Neural progenitor cell (in vitro differentiated cells): ENCODE data around the gene ID4. TPM values are rescaled to one million over a fixed set of nuclear protein-coding genes. Genes with fewer than 3 reads are reported as not detected.

Experiments
- DNase-seq: peaks from one replicate; pipeline ENCODE4 v3.0.0-alpha.2; 2016; ENCODE audit warnings: low spot score
- H2AFZ ChIP-seq: fragments of 200-600 bp; sonication (generic); replicated peaks from 2 replicates; pipeline ENCODE4 v1.6.1; 2016; ENCODE audit warnings: antibody characterized with exemption
- H3F3A ChIP-seq: fragments of 200-600 bp; sonication (generic); 2 replicates; pipeline ENCODE4 v1.6.1; 2016; ENCODE audit warnings: antibody characterized with exemption, low read depth
- H3K27ac ChIP-seq: fragments of 200-600 bp; sonication (generic); 2 replicates; pipeline ENCODE4 v1.5.1; 2016; ENCODE audit warnings: mild to moderate bottlenecking
- H3K27me3 ChIP-seq: fragments of 200-600 bp; sonication (generic); 2 replicates; pipeline ENCODE4 v1.6.1; 2016; ENCODE audit warnings: mild to moderate bottlenecking, moderate library complexity
- H3K36me3 ChIP-seq: fragments of 200-600 bp; sonication (generic); 2 replicates; pipeline ENCODE4 v1.5.1; 2016
- H3K4me1 ChIP-seq: fragments of 200-600 bp; sonication (generic); 2 replicates; pipeline ENCODE4 v1.6.1; 2016; ENCODE audit warnings: mixed run types
- H3K4me2 ChIP-seq: fragments of 200-600 bp; sonication (generic); 2 replicates; pipeline ENCODE4 v1.6.1; 2016
- H3K4me3 ChIP-seq: fragments of 200-600 bp; sonication (generic); 2 replicates; pipeline ENCODE4 v1.5.1; 2016
- H3K79me2 ChIP-seq: fragments of 200-600 bp; sonication (generic); 2 replicates; pipeline ENCODE4 v1.6.1; 2016; ENCODE audit warnings: low read depth
- H3K9ac ChIP-seq: fragments of 200-600 bp; sonication (generic); 2 replicates; pipeline ENCODE4 v1.6.1; 2016
- H3K9me3 ChIP-seq: fragments of 200-600 bp; sonication (generic); 2 replicates; pipeline ENCODE4 v1.5.1; 2016; ENCODE audit warnings: low read depth
- H4K20me1 ChIP-seq: fragments of 200-600 bp; sonication (generic); 2 replicates; pipeline ENCODE4 v1.6.1; 2016; ENCODE audit warnings: low read depth
- H3K27ac Mint-ChIP-seq: 3 replicates; pipeline ENCODE4 v1.8.0; 2021; ENCODE audit warnings: mixed read lengths
- H3K27me3 Mint-ChIP-seq: 2 replicates; pipeline ENCODE4 v1.8.0; 2022; ENCODE audit warnings: low read depth, mild to moderate bottlenecking, inconsistent platforms, moderate library complexity, mixed read lengths; ENCODE audit not compliant: insufficient read depth
- H3K36me3 Mint-ChIP-seq: 3 replicates; pipeline ENCODE4 v1.8.0; 2021; ENCODE audit warnings: mixed read lengths
- H3K4me1 Mint-ChIP-seq: 3 replicates; pipeline ENCODE4 v1.8.0; 2021; ENCODE audit warnings: mixed read lengths
- H3K4me3 Mint-ChIP-seq: 3 replicates; pipeline ENCODE4 v1.8.0; 2021; ENCODE audit warnings: mild to moderate bottlenecking, moderate library complexity, mixed read lengths
- H3K9me3 Mint-ChIP-seq: 3 replicates; pipeline ENCODE4 v1.8.0; 2020; ENCODE audit warnings: mixed read lengths
- CTCF ChIP-seq: fragments of 200-600 bp; sonication (generic); IDR thresholded peaks from 2 replicates; pipeline ENCODE4 v1.5.1; 2017; ENCODE audit warnings: antibody characterized with exemption, mild to moderate bottlenecking
- EZH2 ChIP-seq: fragments of 200-600 bp; sonication (generic); IDR thresholded peaks from 2 replicates; pipeline ENCODE4 v1.6.1; 2017; ENCODE audit warnings: antibody characterized with exemption, mild to moderate bottlenecking, moderate library complexity
- EZH2phosphoT487 ChIP-seq: fragments of 200-600 bp; sonication (generic); IDR thresholded peaks from 2 replicates; pipeline ENCODE4 v1.6.1; 2017; ENCODE audit warnings: antibody characterized with exemption
- total RNA-seq: library from RNA; depleted of rRNA; stranded (reverse); fragments of >200 nt; gene quantifications from 2 replicates; pipeline ENCODE4 v1.2.3, GENCODE V29; 2015; ENCODE audit warnings: low replicate concordance

The ID4 gene
- total RNA-seq, 1 donor from 2014 or later = 29.2 TPM

GRCh38 chr6:19805129-19805481, 32.1 kb upstream of the ID4 start:
- Histone ChIP-seq H3K27me3 (no peaks in the 10 kb centered on the region), H3K4me1 (peaks cover 11% of the 10 kb centered on the region), H3K36me3 (no peaks in the 10 kb centered on the region), H3K27ac (peak overlapping the region; percentile 97), H3K9me3 (no peaks in the 10 kb centered on the region), H4K20me1 (no peaks in the 10 kb centered on the region), H2AFZ (peak overlapping the region; percentile 42), H3K79me2 (no peaks in the 10 kb centered on the region), H3K4me2 (peak overlapping the region; percentile 83), H3K9ac (peak overlapping the region; percentile 54), H3F3A (peaks cover 21% of the 10 kb centered on the region), H3K4me3 (peak overlapping the region; percentile 65)
- H3K9me3 Mint-ChIP-seq = peaks cover 30% of the 10 kb centered on the region
- peak overlapping the region; percentile 98 for H3K27ac Mint-ChIP-seq
- peak; percentile 9 for DNase-seq
- no peak for TF ChIP-seq EZH2
- no peak for TF ChIP-seq CTCF
- TF ChIP-seq EZH2phosphoT487 = no peak
- peak overlapping the region; percentile 80 for H3K4me3 Mint-ChIP-seq
- peaks cover 39% of the 10 kb centered on the region for H3K4me1 Mint-ChIP-seq
- H3K36me3 Mint-ChIP-seq = peaks cover 16% of the 10 kb centered on the region
- H3K27me3 Mint-ChIP-seq = peaks cover 5% of the 10 kb centered on the region

GRCh38 chr6:19806971-19807396, 30.2 kb upstream of the ID4 start:
- no peaks in the 10 kb centered on the region for H4K20me1 ChIP-seq
- no peak overlapping the region for H3K4me3 Mint-ChIP-seq
- H3K4me2 ChIP-seq = no peak overlapping the region
- no peaks in the 10 kb centered on the region for H3K27me3 ChIP-seq
- H3K4me3 ChIP-seq = no peak overlapping the region
- no peak for DNase-seq
- H3K27ac ChIP-seq = no peak overlapping the region
- H2AFZ ChIP-seq = no peak overlapping the region
- H3K4me1 ChIP-seq = peaks cover 19% of the 10 kb centered on the region
- H3K36me3 Mint-ChIP-seq = peaks cover 5% of the 10 kb centered on the region
- peaks cover 21% of the 10 kb centered on the region for H3F3A ChIP-seq
- peaks cover 17% of the 10 kb centered on the region for H3K9me3 Mint-ChIP-seq
- H3K9me3 ChIP-seq = no peaks in the 10 kb centered on the region
- no peaks in the 10 kb centered on the region for H3K79me2 ChIP-seq
- H3K27ac Mint-ChIP-seq = peak overlapping the region; percentile 74
- TF ChIP-seq EZH2 (no peak), EZH2phosphoT487 (no peak), CTCF (no peak)
- no peaks in the 10 kb centered on the region for H3K36me3 ChIP-seq
- H3K9ac ChIP-seq = no peak overlapping the region
- H3K4me1 Mint-ChIP-seq = peaks cover 40% of the 10 kb centered on the region
- H3K27me3 Mint-ChIP-seq = peaks cover 5% of the 10 kb centered on the region

GRCh38 chr6:19811397-19812079, 25.6 kb upstream of the ID4 start:
- no peak overlapping the region for H3K4me3 ChIP-seq
- no peak overlapping the region for H3K4me2 ChIP-seq
- Mint-ChIP-seq H3K4me3 (no peak overlapping the region), H3K27ac (no peak overlapping the region), H3K4me1 (peaks cover 13% of the 10 kb centered on the region), H3K9me3 (peaks cover 12% of the 10 kb centered on the region), H3K27me3 (no peaks in the 10 kb centered on the region), H3K36me3 (no peaks in the 10 kb centered on the region)
- H3K27ac ChIP-seq = no peak overlapping the region
- H3K36me3 ChIP-seq = no peaks in the 10 kb centered on the region
- H3F3A ChIP-seq = no peaks in the 10 kb centered on the region
- H3K27me3 ChIP-seq = no peaks in the 10 kb centered on the region
- H3K79me2 ChIP-seq = no peaks in the 10 kb centered on the region
- DNase-seq = peak; percentile 15
- H3K4me1 ChIP-seq = peaks cover 10% of the 10 kb centered on the region
- no peaks in the 10 kb centered on the region for H3K9me3 ChIP-seq
- no peak overlapping the region for H2AFZ ChIP-seq
- no peak overlapping the region for H3K9ac ChIP-seq
- no peaks in the 10 kb centered on the region for H4K20me1 ChIP-seq
- TF ChIP-seq EZH2phosphoT487 = no peak
- TF ChIP-seq EZH2 = no peak
- no peak for TF ChIP-seq CTCF
